Suppressor macrophage (primary cell): ENCODE data around the gene DENND2A.
A peak's percentile ranks its signal among the peaks of the same experiment; 100 is the strongest.
"Not testable (repeated sequence)": the region's sequence is repeated elsewhere in the genome, so short reads cannot be mapped to it uniquely, and the experiment has no call there.

Source experiments
- DNase-seq, 4 experiments: peaks; one replicate each; pipeline ENCODE4 v3.0.0-alpha.2; 2020 to 2022

Gene DENND2A

DNA sequence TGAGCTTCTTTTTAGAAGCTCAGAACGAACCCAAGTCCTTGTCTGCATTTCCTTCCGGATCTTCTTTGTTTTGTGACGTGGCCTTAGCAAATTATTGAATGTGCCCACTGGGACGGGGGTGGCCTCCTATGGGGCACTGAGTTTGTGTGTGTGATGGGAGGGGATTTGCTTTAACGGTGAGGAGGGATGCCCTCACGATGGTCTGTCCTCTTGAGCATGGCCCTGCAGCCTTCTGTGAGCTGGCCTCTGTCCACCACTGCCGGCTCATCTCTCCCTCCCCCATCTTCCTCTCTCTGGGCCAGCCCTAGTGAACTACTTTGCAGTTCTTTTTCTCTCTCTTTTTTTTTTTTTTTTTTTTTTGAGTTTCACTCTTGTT lies 98.4 kb downstream of the DENND2A start:
- no peak for DNase-seq

DNA sequence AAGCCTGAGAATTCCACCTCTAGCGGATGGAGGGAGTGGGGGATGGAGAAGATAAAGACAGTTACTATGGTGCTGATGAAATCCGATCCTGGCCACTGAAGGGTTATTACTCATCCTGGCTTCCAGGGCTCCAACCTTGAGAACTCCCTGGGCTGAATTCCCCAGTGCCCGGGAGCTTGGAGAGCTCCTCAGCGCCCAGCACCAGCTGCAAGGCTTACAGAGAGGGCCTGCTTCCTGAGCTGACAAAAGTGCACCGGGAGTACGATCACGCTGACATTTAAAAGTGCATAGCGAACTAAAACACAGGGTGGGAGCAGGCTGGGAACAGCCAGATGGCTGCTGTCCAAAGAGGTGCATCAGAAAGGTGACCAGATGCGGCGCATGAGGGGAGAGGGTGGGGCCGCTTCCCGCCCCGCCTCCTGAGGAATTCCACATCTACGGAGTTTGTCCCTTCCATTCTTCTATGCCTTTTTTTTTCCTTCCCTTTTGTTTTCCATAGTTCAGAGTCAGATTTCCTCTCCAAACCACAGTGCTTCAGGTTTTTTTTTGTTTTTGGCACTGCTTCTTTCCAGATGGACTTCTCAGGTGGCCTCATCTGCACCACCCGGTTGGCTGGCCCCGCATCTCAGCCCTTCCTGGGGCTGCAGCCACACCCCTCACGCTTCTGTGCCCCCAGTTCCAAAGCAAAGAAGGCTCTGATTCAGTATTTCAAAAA lies 98.9 kb downstream of the DENND2A start:
- DNase-seq = no peak

DNA sequence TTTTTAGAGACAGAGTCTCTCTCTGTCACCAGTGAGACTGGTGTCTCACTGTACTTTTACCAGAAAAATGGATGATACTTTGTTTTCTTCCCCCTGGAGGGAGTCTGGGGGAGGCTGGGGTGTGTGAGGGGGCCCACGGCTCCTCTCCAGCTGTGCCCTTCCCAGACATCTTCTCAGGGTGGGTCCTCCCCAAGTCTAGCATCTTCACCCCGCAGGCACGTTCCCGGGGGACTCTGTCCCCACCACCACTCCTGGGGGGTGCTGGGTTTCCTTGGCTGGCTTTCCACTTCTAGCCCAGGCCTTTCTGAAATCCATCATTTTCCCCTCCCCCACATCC lies 99.5 kb downstream of the DENND2A start:
- DNase-seq = no peak

DNA sequence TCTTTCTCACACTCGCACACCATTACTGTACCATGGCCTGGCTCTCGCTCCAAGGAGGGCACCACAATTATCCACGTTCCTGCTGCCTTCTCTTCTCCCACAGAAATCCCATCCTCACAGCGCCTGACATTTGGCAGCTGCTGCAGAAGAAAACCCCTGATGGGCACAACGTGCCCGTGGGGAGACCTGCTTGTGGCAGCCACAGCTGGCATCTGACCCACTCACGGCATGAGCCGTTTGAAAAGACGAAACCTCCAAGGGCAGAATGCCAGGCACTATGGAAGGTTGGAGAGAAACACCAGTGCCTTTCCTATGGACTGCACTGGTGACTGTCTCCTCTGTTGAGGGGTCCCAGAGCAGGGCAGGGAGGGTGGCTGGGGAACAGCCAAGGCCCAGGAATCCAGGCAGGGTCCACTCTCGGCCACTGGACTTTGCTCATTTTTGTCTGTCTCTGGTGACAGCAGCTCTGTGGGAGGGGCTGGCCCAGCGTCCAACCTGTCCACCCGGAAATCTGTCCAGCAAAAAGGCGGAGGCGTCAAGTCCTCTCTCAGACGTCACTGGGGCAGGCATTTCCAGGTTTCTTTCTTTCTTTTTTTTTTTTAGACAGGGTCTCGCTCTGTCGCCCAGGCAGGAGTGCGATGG lies 100.4 kb downstream of the DENND2A start:
- no peak for DNase-seq

DNA sequence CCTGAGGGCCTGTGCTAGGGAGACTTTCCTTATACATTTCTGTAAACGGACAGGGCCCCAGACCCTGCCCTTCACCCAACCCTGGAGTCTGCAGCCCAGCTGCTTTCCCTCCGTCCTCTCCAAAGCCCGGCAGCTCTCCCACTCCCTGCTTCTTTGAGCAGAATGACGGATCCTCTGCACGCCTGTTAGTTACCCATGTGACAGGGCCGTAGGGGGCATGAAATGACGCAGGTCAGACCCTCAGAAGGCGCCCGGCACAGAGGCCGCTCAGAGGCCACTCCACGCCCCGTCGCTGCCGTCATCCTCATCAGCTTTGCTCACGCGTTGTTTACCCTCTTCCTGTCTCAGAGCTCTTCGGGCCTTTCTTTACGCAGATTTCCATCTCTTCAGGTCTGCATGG lies 101.2 kb downstream of the DENND2A start:
- no peak for DNase-seq

DNA sequence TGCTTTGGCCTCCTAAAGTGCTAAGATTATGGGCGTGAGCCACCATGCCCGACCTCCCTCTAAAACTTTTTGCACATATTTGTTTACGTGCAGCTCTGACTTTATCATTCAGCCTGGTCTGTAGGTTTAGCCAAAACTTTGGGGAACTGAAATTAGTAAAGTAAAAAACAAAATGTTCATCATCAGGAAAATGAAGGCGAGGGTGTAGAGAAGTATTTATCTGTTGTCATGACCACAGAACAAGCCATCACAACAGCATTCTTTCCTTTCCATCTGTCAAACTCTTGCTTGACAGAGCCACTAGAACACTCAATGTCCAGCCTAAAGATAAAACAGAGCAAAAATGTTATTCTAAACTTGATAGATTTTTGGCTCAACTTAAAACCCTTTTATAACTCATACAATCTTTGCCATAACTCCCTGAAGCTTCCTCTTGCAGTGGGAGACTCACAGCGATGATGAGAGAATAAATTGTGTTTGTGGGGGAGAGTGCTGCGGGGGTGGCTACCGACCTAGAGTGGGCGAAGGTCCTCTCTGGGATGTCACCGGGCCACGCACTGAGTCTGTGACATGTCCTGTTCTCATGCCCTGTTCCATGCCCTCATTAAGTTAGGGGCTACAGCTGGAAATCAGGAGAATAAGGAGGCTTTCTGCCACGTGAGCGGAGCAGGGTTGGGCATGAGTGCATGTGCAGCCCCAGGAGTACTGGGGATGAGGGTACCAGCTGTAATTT lies 102.7 kb downstream of the DENND2A start:
- no peak for DNase-seq

DNA sequence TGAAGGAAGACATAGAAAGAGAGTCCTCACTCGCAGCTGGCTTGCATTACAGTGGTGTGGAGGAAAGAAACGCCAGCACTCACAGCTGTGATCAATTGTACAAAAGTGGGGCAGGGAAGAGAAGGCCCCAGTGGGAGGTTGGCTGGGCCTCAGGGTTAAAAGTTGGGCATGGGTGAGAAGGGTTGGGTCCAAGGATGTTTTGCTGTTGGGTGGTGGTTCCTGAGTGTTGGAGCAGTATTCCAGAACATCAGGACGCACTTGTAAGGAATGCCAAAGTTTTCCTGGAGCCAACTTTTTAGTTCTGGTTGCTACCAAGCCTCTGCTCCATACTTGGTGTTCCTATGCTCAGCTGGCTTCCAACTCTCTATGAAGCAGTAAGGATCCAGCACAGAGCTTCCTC lies 105.9 kb downstream of the DENND2A start:
- DNase-seq = no peak

DNA sequence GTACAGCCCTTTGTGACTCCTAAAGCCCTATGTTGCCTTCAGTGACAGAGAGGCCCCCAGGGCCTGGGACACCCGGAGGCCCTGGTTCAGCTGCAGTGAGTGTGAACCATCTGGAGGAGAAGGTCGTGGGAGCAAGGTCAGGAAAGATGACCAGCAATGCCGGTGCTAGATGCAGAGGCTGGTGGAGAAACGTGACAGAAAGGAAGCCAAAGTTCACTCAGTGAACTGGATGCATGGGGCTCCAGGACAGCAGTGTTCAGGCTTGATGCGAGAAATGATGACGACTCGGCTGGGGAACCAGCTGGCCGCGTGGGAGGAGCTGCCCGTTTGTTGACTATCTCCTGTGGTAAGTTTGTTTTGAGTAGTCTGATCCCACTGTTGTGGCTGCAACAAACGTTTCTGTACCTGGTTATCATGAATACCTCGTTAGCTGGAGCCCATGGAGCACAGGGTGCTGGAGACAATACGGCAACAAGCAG lies 107.2 kb downstream of the DENND2A start:
- DNase-seq = no peak

DNA sequence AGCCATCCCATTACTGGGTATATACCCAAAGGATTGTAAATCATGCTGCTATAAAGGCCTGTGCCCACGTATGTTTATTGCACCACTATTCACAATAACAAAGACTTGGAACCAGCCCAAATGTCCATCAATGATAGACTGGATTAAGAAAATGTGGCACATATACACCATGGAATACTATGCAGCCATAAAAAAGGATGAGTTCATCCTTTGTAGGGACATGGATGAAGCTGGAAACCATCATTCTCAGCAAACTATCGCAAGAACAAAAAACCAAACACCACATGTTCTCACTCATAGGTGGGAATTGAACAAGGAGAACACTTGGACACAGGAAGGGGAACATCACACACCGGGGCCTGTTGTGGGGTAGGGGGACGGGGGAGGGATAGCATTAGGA lies 111.2 kb downstream of the DENND2A start:
- DNase-seq = not testable (repeated sequence)

DNA sequence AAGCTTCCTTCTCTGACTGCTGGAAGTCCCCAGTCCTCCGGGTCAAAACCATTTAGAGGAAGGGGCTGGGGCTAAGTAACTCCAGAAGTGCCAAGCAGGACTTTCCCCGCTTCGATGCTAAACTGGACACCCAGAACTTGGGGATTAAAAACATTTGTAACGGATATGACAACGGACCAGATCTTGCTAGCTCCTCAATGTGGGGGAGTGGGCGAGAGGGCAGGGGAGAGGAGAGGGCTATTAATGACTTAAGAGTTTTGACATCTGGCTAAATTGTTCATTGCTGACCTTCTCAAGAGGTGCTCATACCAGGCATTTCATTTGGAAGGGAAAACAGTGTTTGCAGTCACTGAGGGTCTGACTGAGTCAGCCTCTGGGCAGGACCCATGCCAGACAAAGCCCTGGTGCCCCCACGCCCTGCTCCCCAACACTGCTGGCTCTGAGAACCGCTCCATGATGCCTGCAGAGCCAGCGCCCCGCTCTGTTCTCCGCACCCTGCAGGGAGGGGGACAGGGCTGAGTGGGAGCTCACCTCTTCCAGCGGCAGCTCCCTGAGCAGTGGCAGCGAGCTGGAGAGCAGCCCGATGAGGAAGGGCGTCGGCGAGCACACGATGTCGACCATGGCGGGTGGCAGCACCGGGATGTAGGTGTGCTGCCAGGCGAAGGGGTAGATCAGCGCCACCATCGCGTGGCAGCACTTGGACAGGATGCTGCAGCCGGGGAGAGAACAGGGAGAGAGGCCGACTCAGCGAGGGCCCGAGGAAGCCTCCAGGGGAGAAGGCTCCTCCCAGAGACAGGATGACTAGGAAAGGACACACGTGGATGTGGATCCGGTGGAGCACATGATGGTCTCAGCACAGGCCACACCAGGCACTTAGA lies 113.6 kb downstream of the DENND2A start:
- DNase-seq = no peak

DNA sequence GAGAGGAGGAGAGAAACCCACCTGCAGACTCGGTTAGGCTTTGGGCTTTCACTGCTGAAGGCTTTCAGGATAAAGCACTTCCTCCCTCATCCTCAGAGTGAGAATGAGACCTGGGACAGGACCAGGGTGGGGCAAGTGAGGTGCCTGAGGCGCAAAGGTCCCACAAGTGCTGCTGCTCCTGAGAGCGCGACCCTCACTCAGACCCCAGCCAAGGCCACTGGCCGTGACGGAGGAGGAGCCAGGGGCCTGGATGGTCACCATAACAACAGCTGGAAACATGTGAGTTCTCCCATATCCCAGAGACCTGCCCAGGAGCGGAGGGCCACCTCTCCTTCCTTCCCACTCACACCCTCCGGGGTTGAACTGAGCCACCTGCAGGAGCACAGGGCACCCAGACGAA lies 114.4 kb downstream of the DENND2A start:
- no peak for DNase-seq

DNA sequence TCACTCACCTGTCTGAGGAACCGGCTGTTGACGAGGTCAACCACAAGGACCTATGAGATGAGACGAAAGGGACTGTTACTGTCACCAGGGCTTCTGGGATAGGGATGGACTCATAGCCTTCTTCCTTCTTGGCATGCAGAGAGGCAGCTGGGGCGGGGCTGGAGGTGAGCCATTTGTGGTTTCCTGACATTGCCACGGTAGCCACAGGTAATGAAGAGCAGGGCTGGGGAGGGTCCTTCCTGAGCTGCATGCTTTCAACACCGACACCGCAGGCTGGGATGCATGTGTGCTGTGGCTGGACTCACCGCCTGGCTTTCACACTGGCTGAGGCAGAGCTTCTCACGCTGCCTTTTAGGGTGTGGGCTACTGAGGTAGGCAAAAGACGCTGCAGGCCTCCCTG lies 114.9 kb downstream of the DENND2A start:
- no peak for DNase-seq

DNA sequence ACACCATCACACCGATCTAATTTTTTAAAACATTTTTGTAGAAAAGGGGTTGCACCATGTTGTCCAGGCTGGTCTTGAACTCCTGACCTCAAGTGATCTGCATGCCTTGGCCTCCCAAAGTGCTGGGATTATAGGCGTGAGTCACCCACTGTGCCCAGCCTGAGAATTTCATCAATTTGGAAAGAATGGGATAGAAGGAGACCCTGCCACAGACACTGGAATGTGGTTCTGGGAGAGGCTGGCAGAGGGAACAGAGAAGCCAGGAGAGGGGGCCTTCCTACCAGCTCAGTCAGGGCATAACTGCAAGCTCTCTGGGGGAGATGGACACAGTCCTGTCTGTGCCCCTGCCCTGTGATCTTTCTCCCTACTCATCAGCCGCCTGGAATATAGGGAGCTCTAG lies 119.2 kb downstream of the DENND2A start:
- DNase-seq = no peak

DNA sequence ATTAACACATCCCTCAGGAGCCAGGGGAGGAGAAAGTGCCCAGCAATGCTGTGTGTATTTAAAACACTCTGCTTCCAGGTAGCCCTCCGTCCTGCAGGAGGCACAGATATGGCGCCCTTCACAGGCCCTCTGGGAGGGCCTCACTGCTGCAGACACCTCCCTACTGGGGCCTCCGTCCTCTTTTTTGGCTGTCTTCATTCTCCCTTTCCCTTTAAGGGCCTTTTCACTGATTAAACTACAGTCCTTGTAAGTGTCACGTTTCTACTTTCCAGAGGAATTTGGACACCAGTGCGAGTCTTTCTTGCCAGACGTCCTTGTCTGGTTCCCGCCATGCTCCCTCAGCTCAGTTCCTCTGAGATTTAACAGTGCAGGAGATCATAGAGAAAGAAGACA lies 121.6 kb downstream of the DENND2A start:
- no peak for DNase-seq

DNA sequence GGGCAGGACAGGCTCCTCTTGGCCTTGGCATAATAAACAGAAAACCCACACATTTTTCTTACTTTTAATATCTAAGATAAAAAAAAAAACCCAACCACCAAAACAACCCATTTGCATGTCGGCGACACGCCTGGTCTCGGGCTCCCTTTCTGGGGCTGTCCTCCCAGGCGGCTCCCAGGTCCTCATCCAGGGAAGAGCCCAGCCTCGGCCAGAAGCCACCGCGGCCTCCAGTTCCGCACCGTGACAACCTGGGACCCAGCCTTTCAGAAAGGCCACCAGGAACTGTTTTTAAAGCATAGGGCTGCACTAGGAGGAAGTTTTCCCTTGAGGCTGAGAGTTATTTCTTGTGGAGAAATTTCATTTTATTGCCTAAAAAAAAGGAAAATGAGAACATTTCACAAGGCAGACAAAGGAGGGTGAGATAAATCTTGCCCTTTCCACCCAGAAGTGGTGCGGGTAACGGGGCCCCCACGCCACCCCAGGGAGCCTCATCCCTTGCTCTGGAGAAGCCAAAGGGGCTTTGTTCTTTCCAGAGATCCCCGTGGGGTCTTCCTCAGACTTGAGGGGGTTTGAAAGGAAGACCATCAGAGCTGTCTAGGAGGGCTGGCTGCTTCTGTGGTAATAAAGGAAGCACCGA lies 122.1 kb downstream of the DENND2A start:
- DNase-seq = no peak

DNA sequence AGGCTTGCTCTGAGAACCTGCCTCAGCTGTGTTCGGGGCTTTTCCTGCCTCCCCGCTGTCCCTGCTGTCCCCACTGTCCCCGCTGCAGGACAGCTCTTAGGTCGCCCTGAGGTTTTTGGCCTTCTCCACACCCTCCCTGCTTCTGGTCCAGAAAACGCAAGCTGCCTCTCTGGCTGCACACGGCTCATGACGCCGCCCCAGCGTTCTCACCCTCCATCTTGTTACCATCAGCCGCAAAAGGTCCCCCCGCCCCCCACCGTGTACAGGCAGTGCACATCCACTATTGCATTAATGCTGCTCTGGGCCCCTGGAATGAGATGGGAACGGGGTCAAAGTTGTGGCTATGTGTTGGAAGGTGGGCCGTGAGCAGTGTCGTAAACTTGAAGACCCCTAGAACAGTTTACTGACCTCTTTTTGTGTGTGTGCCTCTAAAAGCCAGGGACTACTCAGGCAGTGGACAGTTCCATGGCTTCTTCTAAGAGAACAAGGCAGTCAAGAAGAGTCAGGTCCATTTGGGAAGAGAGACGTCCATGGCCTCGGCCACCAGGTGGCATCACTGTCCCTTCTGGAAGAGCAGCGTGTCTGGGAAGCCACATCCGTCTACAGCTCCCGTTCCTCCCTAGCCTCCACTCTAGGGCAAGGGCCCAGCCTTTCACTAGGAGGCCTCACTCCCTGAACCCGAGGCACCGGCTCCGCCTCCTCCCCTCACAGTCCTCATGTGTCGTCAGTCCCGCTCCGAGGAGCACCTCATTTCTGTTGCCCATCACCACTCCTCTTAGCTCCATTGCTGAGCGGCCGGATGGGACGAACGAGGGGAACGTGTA lies 122.9 kb downstream of the DENND2A start:
- DNase-seq = peak; percentile 87 to 93 (median 92)

DNA sequence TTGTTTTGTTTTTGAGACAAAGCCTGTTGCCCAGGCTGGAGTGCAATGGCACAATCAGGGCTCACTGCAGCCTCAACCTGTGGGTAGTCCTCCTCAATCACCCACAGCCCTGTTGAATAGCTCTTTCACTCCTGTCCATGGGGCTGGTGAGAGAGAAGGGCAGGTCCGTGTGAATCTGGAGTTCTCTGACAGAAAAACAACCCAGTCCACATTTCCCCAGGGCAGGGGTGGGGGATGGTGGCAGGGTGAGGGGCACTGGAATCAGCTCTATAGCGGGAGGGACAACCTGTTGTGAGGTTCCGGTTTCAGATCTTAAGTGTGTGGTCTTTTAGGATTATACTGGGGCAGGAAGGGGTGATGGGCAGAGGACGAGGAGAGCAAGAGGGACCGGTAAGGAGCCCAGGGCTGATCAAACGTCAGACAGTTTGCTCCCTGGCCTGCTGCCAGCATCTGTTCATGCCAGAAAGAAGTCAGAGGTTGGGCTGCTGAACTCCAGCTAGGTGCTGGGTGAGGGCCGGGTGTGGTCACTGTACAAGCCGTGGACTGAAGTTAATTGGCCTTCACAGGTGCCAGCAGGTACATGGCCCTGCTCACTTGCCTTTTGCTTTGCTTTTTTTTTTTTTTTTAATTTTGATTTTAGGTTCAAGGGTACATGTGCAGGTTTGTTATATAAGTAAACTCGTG lies 128.2 kb downstream of the DENND2A start:
- peak in 1 of 4 experiments; percentile 16 for DNase-seq

DNA sequence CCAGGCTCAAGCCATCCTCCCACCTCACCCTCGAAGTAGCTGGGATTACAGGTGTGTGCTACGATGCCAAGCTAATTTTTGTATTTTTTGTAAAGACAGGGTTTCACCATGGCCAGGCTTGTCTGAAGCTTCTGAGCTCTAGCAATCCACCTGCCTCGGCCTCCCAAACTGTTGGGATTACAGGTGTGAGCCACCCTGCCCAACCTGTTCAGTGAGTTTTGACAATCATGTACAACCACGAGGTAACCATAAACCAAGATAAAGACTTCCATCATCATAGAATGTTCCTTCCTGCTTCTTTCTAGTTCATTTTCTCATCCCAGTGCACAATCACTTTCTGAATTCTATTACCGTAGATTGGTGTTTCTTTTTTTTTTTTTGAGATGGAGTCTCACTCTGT lies 130.8 kb downstream of the DENND2A start:
- no peak for DNase-seq

DNA sequence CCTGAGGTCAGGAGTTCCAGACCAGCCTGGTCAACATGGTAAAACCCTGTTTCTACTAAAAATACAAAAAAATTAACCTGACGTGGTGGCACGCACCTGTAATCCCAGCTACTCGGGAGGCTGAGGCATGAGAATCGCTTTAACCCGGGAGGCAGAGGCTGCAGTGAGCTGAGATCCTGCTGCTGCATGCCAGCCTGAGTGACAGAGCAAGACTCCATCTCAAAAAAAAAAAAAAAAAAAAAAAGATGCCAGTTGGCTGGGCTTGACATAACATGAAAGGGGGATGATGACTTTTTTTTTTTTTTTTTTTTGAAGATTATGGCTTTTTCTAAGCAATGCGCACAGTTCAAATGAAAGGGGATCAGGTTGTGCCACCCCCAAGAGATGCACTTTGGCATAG lies 133.1 kb downstream of the DENND2A start:
- not testable (repeated sequence) for DNase-seq

DNA sequence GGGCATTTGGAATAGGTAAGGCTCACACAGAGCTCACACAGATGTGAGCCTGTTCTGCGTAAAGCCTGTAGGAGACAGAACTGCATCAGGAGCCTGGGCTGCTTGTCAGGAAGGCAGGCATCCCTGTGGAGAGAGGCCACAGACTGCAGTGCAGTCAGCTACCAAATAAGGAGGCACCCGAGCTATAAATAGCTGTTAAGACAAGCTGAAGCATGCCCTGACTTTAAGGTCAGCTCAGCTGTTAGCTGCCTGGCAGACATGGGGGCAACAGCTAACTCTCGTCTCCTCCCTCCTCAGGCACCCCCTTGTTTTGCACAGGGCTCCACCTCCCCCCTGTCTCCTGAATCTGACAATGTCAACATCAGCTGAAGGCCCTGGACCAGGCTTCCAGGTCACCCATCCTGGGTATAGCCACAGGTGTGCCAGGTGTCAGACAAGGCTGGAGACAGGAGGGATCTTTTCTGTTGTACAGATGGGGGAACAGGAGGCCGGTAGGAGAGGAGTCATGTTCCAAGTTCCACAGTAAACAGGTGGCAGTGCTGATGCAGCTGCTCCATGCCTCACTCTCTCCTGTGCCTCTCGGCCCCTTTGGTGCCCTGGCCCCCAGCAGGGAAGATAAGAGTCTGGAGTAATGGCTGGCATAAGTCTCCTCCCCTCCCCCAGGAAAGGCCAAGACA lies 133.7 kb downstream of the DENND2A start:
- no peak for DNase-seq
